ENCODE data around the gene CTSL.

Gene CTSL

GRCh38 chr9:87699835-87700234 lies 26.1 kb upstream of the CTSL start:
- no peak for DNase-seq (ENCODE audit: low read depth in 2 of 2)

- no peak for DNase-seq (ENCODE audit: low read depth in 2 of 2)
Observed at GRCh38 chr9:87701491-87701890, 24.4 kb upstream of the CTSL start.

- no peak for DNase-seq (ENCODE audit: low read depth in 2 of 2)
Observed at GRCh38 chr9:87701931-87702421, 23.9 kb upstream of the CTSL start.

GRCh38 chr9:87702921-87703320 lies 23.0 kb upstream of the CTSL start:
- DNase-seq (ENCODE audit: low read depth in 2 of 2), result no peak

- DNase-seq (ENCODE audit: low read depth in 2 of 2), result no peak
Observed at GRCh38 chr9:87703636-87704276, 22.2 kb upstream of the CTSL start.

GRCh38 chr9:87704342-87704741 lies 21.6 kb upstream of the CTSL start:
- no peak for DNase-seq (ENCODE audit: low read depth in 2 of 2)

GRCh38 chr9:87706066-87706739 lies 19.7 kb upstream of the CTSL start:
- no peak for DNase-seq (ENCODE audit: low read depth in 2 of 2)

- DNase-seq (ENCODE audit: low read depth in 2 of 2), result no peak
Observed at GRCh38 chr9:87707805-87708506, 18.0 kb upstream of the CTSL start.

GRCh38 chr9:87708546-87708945 lies 17.4 kb upstream of the CTSL start:
- no peak for DNase-seq (ENCODE audit: low read depth in 2 of 2)

- no peak for DNase-seq (ENCODE audit: low read depth in 2 of 2)
Observed at GRCh38 chr9:87708986-87709728, 16.8 kb upstream of the CTSL start.

GRCh38 chr9:87710443-87710842 lies 15.5 kb upstream of the CTSL start:
- no peak for DNase-seq (ENCODE audit: low read depth in 2 of 2)

- no peak for DNase-seq (ENCODE audit: low read depth in 2 of 2)
Observed at GRCh38 chr9:87711857-87712800, 13.8 kb upstream of the CTSL start.

- no peak for DNase-seq (ENCODE audit: low read depth in 2 of 2)
Observed at GRCh38 chr9:87712801-87713277, 13.1 kb upstream of the CTSL start.

- no peak for DNase-seq (ENCODE audit: low read depth in 2 of 2)
Observed at GRCh38 chr9:87713278-87713987, 12.5 kb upstream of the CTSL start.

GRCh38 chr9:87713988-87714330 lies 12.0 kb upstream of the CTSL start:
- no peak for DNase-seq (ENCODE audit: low read depth in 2 of 2)

GRCh38 chr9:87714819-87715218 lies 11.1 kb upstream of the CTSL start:
- no peak for DNase-seq (ENCODE audit: low read depth in 2 of 2)

- no peak for DNase-seq (ENCODE audit: low read depth in 2 of 2)
Observed at GRCh38 chr9:87716141-87716540, 9.8 kb upstream of the CTSL start.

- no peak for DNase-seq (ENCODE audit: low read depth in 2 of 2)
Observed at GRCh38 chr9:87717456-87717855, 8.5 kb upstream of the CTSL start.

GRCh38 chr9:87718231-87718630 lies 7.7 kb upstream of the CTSL start:
- DNase-seq (ENCODE audit: low read depth in 2 of 2), result no peak

GRCh38 chr9:87718852-87719612 lies 6.9 kb upstream of the CTSL start:
- DNase-seq (ENCODE audit: low read depth in 2 of 2), result no peak
